Left renal cortex interstitium (tissue), 4 donors: ENCODE results near the gene PRKG1. TPM values are rescaled to one million over a fixed set of nuclear protein-coding genes. Genes with fewer than 3 reads are reported as not detected.

ENCODE experiments used
- DNase-seq, 4 donors: peaks; one replicate each; pipeline ENCODE4 v3.0.0-alpha.2; 2013; ENCODE audit warnings: low read depth in 4 of 4, low spot score in 2 of 4, missing footprints in 1 of 4
- polyA plus RNA-seq, 4 donors: library from polyadenylated mRNA; unstranded; fragments of 120-200 nt; gene quantifications; one replicate each; pipeline ENCODE4 v1.2.1, GENCODE V29; 2013; ENCODE audit not compliant: insufficient read length in 4 of 4

PRKG1 gene
- polyA plus RNA-seq, 4 donors, result 12.3 to 14.3 (median 13.4) TPM

DNA sequence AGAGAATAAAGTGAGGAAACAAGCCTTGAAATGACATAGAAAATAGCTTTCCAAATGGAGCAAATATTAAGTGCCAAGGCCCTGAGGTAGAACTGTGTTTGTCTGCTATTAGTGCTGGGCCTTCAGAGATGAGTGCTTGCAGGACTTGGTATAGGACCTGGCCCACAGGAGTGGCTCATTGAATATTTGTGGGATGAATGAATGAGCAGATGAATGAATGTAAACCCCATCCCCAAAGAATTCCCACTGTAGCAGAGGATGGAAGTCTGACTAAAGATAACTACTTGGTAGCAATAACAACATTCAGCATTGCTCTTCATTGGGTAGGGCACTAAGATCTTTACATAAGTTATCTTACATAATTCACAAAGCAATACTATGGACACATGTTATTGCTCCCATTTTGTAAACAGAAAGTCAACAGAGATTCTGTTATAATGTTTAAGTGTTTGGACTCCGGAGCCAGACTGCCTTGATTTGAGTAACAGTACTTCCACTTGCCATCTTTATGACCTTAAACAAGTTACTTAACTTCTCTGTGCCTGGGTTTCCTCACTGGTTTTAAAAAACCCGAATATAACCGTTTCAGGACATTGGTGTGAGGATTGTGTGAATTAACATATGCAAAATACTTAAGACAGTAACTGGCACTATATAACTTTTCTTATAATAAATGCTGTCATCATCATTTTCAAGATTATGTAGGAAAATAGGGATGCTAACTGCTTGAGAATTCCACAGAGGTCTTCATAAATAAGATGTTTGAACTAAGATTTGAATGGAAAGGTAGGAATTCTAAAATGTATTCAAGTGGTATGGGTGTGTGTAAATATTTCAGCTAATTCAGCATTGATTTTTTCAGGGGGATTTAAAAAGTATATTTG, 141.9 kb downstream of the PRKG1 start:
- DNase-seq, result no peak

DNA sequence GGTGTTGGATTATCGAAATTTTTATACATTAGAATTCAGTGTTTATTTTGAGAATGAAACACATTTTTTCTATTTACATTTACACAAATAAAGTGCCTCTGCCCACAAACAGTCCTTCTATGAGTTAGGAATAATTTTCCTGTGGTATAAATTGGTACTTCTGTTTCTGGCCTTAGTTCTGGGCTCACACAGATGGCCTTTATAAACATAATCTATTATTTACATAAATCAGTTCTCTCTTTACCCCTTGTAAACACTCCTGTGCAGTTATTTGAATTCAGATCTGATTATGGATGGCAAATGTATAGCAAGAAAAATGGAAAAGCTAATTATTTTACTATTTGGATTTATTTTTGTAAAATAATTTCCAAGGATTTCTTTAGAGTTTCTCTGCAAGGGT, 143.2 kb downstream of the PRKG1 start:
- DNase-seq, result no peak

DNA sequence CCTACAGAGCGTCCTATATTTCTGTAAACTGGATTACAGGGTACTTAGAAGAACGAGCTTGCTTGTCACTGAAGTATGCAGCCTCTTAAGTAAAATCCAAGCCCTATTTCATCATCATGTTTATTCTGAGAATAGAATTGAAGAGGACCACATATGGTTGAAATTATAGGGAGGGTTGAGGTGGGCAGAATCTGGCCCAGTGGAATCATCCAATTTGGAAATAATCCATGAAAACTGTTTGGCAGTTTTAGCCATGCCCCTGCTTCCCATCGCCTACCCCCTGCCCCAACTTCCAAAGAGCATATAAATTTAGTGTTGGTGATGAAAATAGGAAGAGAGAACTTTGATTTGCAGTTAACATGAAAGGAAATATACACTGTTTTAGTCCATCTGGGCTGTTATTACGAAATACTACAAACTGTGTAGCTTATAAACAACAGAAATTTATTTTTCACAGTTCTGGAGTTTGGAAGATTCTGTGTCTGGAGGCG, 150.4 kb downstream of the PRKG1 start:
- DNase-seq, result no peak

DNA sequence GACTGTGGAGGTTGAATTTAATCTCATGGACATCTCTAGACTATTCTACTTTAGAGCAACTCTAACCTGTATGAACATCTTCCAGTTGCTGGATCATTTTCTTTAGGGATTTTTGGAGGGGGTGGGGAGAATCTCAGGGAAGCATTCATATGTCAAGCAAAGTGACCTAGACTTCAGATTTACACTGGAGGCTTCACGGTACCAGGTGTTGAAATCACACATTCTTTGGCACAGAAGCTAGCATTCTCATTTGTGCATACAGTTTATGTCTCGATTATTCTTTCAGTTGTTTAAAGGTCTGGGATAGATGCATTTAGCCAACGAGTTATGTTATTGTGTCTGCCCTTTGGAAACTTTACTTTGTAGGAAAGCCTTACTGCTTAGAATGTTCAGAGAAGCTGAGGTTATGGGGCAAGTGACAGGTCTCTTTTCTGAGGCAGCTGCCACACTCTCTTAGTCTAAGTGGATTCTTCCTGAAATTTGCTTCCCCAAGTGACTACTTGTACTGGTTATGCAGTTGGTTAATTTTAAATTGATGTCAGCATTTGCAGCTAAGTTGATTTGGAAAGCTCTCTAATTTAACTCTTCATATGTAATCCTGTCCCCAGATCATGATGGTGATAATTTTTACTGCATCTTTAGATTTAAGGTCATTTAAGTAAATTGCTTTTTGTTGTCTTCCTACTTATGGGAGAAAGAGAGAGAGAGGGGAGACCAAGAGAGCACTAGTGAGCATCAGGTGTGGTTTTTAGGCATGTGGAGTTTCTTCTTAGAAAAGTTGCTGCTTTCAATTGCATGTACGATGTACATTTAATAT, 153.8 kb downstream of the PRKG1 start:
- no peak for DNase-seq

DNA sequence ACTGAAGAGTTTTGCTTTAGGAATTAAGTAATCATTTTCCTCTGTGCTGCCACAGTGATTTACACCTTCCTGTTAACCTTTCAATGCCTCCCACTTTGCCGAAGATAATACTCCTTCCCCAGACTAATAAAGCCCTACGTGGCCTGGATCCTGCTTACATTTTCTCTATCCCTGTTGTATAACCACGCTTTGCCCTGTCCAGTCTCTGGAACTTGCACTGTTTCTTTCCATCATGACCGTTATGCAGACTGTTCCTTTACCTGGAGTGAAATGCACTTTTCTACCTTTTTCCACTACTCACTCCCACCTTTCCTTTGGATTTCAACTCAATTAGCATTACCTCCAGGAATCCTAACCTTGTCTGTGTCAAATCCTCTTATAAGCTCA, 154.4 kb downstream of the PRKG1 start:
- DNase-seq, result no peak

DNA sequence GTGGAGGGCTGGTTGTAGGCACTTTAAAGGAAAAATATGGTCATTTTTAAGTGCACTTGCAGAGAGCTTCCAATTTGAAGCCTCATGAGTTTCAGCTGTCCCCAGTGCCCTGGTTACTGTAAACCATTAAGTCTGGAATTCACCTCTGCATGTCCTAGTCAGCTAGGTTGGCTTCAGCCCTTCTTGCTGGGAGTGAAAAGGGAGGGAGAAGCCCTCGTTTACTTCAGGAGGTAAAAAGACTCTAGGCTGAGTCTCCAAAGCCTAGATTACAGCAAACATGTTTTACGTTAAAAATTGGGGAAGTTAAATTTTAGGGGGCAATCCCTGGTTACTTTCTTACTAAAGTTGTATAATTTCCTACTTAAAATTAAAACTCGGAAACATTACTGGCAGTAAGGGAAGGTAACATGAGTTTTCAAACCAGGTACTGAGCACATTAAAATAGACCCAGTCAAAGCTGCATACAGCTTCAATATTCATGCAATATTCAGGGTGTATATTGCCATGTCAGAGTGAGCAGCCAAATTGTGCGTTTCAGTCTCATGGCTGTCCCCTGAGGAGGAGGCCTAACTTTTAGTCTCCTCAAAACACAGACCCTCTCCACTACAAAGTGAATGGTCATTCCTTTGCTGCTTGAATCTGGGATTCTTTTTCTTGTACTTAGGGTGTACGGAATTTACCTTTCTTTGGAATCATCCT, 156.7 kb downstream of the PRKG1 start:
- DNase-seq, result no peak

DNA sequence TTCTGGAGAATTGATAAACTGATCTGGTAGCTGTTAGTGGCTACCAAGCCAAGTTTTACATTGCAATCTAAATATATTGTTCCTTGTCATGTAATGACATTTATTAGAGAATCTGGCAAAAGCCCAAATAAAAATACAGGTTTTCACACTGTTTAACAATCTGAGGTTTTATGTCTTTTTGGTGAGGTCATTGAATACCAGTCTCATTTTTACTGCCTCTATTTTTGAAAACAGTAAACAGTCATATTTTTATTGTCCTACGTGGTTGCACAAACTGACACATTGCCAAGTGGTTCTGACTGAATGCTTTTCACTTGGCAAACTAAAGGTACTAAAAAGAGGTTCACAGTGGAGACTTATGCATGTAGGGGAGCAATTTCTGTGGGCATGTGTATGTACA, 157.5 kb downstream of the PRKG1 start:
- DNase-seq, result no peak

DNA sequence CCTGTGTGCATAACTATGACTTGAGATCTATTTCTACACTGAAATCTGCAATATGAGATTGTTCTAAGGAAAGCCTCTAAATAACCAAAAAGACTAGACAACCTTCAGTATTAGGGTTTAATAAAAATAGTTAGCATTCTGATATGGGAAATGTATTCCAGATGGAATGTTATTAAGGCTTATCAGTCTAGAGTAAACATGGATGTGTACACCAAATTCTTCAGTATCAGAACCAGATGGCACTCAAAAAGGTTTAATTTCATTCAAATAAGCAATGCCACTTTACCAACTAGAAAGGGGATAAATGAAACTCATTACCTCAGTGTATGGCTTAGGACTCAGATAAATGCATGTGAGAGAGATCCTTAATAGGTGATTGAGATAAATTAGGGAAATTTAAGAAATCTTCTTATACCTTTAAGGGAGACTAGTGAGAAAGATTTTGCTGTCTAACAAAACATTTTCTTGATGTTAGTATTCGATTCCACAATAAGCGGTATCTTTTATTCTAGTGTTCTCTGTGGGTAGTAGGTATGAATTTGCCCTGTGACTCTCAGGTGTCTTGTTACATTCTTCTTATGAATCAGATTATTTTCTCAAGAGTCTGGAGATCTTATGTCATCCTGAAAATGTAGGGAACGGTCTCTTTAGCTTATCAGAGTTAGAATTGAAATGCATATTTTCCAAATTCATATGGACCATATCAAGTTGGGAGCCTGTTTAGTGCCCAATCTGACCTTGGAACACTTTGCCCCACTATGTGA, 159.2 kb downstream of the PRKG1 start:
- DNase-seq, result no peak

DNA sequence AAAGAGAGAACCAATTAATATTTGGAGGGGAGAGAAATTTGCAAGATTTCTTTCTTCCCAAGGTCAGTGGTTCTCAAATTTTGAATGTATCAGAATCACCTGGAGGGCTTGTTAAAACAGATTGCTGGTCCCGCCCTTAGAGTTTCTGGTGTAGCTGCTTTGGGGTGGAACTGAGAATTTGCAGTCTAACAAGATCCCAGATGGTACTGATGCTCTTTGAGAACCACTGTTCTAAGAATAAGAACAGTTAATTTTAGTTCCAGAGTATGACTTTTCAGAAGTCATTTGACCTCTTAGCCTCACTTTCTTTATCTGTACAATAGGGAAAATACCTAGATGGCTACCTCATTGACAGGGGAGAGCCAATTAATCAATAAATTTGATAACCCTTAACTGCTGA, 161.6 kb downstream of the PRKG1 start:
- no peak for DNase-seq

DNA sequence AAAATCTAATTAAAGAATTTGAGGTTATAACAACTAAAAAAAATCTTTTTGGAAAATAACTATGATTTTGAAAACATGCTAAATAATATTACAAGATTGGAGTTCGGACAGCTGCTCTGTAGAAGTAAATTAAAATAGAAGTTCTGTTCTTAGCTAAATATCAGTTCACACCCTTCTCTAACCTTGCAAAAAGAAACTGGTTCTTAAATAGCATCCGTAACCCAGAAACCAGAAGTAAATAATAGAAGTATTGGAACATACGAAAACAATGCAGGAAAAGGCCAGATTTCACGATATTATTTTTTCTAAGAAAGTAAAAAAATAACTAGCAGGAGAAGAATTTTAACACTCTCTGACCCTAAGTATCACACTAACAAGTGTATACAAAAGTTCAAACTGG, 164.7 kb downstream of the PRKG1 start:
- DNase-seq, result no peak

DNA sequence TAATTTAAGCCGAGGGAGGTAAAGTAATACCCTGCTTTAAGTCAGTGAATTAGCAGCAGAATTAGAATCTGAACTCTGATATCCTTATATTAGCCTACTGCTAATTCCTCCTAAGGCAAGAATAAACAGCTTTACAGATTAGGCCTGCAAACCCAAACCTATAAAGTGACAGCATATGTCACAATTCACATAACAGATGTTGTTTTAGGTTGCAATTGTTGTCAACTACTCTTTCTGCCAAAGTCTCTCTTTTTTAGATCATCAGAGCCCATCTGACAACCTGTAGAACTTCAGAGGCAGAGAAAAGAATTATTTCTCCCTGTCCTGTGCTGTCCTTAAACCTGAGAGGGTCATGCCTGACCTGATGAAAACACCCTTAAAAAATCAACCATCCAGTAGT, 167.2 kb downstream of the PRKG1 start:
- DNase-seq, result no peak

DNA sequence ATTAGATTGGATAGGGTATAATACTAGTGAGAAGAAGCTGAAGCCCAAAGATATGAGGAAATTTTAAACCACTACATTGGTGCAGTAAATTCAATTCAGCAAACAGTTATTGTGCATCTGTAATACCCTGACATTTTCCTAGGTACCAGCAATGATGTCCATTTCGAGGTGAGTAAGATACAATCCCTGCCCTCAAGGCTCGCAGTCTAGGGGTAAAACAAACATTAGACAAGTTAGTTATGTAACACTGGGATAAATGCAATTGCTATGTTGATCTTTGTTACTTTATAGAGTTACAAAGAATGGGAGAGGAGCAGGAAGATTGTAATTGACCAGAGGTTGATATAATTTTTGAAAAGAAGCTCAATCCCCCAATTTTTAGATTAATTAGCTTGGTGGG, 168.1 kb downstream of the PRKG1 start:
- DNase-seq, result no peak

DNA sequence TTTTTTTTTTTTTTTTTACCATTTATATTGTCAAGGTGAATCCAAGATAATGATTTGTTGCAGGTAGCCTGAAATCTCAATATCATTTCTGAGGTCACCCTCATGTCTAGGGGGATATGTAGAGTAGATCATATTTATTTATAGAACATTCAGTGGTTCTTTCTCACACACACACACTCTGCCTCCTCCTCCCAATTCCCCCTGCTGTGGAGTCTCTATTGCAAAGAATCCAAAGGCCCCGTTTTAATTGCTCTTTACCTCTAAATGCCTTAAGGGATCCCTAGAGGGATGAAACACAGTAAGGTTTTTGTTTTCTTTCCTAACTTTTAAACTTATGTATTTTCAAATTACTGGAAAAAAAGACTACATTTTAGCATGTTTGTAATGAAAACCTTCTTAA, 170.0 kb downstream of the PRKG1 start:
- DNase-seq, result no peak

DNA sequence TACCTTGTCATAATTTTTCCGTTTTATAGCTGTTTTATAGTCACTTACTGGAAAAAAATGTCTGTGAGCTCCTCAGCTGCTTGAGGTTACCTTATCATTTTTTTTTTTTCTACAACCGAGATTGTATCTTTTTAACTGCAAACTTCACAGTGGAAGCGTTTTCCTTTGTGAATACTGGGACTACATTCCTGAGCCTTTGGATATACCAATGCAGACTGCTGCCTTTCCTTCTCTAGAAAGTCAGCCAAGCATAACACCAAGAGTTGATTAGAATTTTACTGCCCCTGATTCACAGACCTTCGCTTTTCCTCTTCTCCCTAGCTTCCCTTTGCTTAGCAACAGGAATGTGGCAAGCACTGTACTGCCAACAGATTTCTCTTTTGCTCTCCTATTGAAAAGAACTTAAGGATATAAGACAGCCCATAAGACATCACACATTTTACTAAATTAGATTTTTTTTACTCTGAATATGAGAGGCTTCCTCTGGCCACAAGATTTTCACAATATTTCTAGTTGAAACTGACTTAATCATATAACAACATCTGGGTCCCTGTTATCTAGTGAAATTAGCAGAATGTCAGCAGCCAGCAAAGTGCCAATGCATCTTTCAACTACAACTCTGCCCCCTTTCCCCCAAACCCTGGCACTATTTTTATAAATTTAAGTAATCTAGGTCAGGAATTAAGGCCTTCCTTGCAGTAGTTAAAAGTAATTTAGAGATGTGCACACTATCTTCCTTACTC, 170.6 kb downstream of the PRKG1 start:
- peak; percentile 34 to 72 (median 53) for DNase-seq

DNA sequence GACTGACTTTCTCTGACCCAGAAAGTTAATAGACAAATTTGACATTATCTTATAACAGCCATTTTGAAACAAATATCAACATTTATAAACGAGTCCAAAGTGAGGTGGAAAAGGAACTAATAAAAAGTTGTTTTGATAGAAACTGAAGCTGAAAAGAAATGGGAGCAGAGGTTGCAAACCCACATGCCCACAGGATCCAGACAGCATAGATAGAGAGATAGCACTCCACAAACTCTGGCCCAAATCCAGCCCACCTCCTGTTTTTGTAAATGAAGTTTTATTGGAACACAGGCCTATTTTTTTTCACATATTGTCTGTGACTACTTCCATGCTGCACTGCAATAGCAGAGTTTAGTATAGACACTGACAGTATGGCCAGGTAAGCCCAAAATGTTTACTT, 171.9 kb downstream of the PRKG1 start:
- no peak for DNase-seq

DNA sequence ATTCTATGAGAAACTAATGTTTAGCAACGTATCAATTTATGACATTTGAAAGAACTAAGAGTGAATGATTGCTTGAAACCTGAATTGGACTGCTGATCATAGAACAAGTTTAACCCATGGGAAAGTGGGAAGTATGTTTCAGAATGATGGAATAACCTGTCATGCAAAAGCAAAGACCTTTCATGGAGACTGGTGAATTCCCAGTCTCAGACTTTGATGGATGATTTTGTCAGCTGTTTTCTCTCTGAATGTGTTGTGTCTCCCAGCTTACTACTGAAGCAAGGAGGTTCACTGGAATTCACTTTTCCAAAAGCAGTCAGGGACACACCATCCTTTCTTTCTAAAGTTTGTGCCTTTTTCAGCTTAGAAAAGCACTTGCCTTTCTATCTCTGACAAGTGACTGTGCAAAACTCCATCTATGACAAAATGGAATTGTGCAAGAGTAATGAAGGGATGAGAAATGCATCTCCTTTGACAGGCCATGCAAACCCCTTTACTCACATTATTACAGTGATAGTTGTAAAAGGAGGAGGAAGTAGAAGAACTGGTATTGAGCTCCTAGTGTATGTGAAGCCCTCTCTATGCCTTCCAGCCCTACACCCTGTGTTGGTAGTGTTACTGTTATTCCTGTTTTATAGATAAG, 176.1 kb downstream of the PRKG1 start:
- no peak for DNase-seq

DNA sequence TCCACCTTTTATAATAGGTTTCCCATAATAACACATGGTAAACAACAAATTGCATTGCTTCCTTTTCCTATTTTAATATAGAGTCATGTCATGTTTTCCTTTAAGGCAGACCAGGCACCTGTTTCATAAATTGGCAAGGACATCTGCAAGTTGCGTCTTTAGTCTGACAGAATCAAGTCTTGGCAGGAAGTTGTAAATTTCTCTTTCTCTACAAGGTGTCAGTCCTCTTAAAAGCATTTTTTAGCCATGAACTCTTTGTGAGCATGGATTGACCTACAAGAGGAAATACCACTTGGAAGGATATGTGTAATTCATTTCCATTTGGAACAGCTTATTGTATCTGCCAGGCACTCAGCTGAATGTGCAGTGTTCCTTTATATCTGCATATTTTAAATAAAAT, 176.8 kb downstream of the PRKG1 start:
- DNase-seq, result no peak

DNA sequence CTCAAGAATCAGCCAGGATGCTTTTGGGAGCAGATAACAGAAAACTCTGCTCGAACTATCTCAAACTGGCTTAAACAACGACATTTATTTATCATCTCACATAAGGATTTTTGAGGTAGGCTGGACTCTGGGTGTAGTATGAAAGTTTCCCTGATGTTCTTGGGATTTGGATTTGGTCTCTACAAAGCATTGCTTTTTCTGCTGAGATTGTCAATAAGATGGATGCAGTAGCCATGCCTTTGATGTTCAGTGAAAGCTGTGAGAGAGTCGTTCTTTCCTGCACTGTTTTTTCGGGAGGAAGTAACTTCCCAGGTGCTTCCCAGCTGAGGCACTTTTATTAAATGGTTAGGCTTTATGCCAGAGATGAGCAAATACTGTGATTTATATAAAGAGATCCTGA, 181.1 kb downstream of the PRKG1 start:
- DNase-seq, result no peak
